GM19025 (cell line): ENCODE measurements around the gene PIGV.
"Not testable (repeated sequence)": the region's sequence is repeated elsewhere in the genome, so short reads cannot be mapped to it uniquely, and the experiment has no call there.

Experiments used
- ATAC-seq: cut with Tn5 transposase; IDR thresholded peaks from one replicate; pipeline ENCODE4 v1.9.1; 2021; ENCODE audit warnings: mild to moderate bottlenecking, low read depth, moderate library complexity; ENCODE audit not compliant: unreplicated experiment

PIGV gene

GRCh38 chr1:26831059-26831458 is 43.3 kb downstream of the PIGV start:
- ATAC-seq = no peak

GRCh38 chr1:26831546-26832248 is 43.9 kb downstream of the PIGV start:
- ATAC-seq = no peak

- ATAC-seq = no peak
Measured at GRCh38 chr1:26832249-26832960, 44.7 kb downstream of the PIGV start.

GRCh38 chr1:26833432-26834405 is 46.0 kb downstream of the PIGV start:
- ATAC-seq = peak; percentile 85

- ATAC-seq = not testable (repeated sequence)
Measured at GRCh38 chr1:26837665-26838064, 49.9 kb downstream of the PIGV start.

GRCh38 chr1:26838474-26839338 is 51.0 kb downstream of the PIGV start:
- peak; percentile 98 for ATAC-seq

- peak; percentile 12 for ATAC-seq
Measured at GRCh38 chr1:26839339-26839722, 51.6 kb downstream of the PIGV start.

GRCh38 chr1:26839779-26840178 is 52.0 kb downstream of the PIGV start:
- ATAC-seq = no peak

- no peak for ATAC-seq
Measured at GRCh38 chr1:26844424-26845196, 56.9 kb downstream of the PIGV start.

- ATAC-seq = not testable (repeated sequence)
Measured at GRCh38 chr1:26847826-26848225, 60.1 kb downstream of the PIGV start.
